Neural cell (in vitro differentiated cells): ENCODE data around the gene SPTA1.

ENCODE experiments used
- CTCF ChIP-seq: fragments of 450-650 bp; IDR thresholded peaks from 2 replicates; pipeline ENCODE4 v1.5.1; 2014; ENCODE audit warnings: antibody characterized with exemption, mild to moderate bottlenecking, moderate library complexity; ENCODE audit not compliant: poor library complexity, severe bottlenecking
- EP300 ChIP-seq: fragments of 450-650 bp; conservative IDR thresholded peaks from 2 replicates; pipeline ENCODE4 v1.6.1; 2014; ENCODE audit warnings: antibody characterized with exemption, mild to moderate bottlenecking, moderate library complexity; ENCODE audit not compliant: poor library complexity, severe bottlenecking
- EZH2 ChIP-seq: fragments of 200-600, 300-800 bp; shearing (Covaris generic), sonication (generic); IDR thresholded peaks from 2 replicates; pipeline ENCODE4 v1.6.1; 2014; ENCODE audit warnings: antibody characterized with exemption, low read length, borderline replicate concordance, mild to moderate bottlenecking; ENCODE audit not compliant: insufficient read depth, poor library complexity, severe bottlenecking
- POLR2AphosphoS5 ChIP-seq: IDR thresholded peaks from 2 replicates; pipeline ENCODE4 v1.6.1; 2012
- RAD21 ChIP-seq: fragments of 450-650 bp; conservative IDR thresholded peaks from 2 replicates; pipeline ENCODE4 v1.6.1; 2014; ENCODE audit warnings: antibody characterized with exemption, mild to moderate bottlenecking, moderate library complexity
- SMC3 ChIP-seq: fragments of 450-650 bp; conservative IDR thresholded peaks from 2 replicates; pipeline ENCODE4 v1.6.1; 2014; ENCODE audit warnings: antibody characterized with exemption, mild to moderate bottlenecking, moderate library complexity; ENCODE audit not compliant: poor library complexity
- TAF1 ChIP-seq: IDR thresholded peaks from 2 replicates; pipeline ENCODE4 v1.6.1; 2012; ENCODE audit warnings: low read depth
- TF ChIP-seq, protein P1 (sequence below): IDR thresholded peaks from 2 replicates; pipeline ENCODE4 v1.6.1; 2012; ENCODE audit warnings: borderline replicate concordance

DNA sequence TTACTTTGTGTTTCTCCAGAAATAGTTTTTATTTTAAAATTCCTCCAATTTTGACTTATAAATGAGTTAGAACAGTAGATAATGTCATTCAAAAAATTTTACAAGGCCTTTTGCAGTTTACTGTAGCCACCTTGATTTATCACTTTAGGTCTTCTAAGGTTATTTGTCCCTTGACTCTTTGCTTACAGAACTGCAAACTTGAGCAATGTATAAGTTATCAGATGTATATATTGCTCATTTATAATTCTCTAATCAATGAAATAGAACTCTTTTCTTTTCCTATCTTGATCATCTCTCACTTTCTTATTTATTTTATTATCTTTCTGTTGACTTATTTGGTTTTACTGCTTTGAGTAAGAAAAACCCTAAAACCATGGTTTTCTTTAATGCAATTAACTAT lies 5.8 kb upstream of the SPTA1 start:
- no peak for TF ChIP-seq CTCF
- TF ChIP-seq EZH2, result no peak
- no peak for TF ChIP-seq SMC3
- TF ChIP-seq EP300, result no peak
- no peak for TF ChIP-seq TAF1
- TF ChIP-seq RAD21, result no peak
- TF ChIP-seq POLR2AphosphoS5, result no peak
- TF ChIP-seq, protein P1, sequence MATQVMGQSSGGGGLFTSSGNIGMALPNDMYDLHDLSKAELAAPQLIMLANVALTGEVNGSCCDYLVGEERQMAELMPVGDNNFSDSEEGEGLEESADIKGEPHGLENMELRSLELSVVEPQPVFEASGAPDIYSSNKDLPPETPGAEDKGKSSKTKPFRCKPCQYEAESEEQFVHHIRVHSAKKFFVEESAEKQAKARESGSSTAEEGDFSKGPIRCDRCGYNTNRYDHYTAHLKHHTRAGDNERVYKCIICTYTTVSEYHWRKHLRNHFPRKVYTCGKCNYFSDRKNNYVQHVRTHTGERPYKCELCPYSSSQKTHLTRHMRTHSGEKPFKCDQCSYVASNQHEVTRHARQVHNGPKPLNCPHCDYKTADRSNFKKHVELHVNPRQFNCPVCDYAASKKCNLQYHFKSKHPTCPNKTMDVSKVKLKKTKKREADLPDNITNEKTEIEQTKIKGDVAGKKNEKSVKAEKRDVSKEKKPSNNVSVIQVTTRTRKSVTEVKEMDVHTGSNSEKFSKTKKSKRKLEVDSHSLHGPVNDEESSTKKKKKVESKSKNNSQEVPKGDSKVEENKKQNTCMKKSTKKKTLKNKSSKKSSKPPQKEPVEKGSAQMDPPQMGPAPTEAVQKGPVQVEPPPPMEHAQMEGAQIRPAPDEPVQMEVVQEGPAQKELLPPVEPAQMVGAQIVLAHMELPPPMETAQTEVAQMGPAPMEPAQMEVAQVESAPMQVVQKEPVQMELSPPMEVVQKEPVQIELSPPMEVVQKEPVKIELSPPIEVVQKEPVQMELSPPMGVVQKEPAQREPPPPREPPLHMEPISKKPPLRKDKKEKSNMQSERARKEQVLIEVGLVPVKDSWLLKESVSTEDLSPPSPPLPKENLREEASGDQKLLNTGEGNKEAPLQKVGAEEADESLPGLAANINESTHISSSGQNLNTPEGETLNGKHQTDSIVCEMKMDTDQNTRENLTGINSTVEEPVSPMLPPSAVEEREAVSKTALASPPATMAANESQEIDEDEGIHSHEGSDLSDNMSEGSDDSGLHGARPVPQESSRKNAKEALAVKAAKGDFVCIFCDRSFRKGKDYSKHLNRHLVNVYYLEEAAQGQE, result no peak
